NB4 (cell line): ENCODE data around the gene NISCH.

Source experiments
- CTCF ChIP-seq: IDR thresholded peaks from one replicate; pipeline ENCODE4 v1.5.1; 2012; ENCODE audit warnings: low read depth, low read length
- POLR2A ChIP-seq: IDR thresholded peaks from 2 replicates; pipeline ENCODE4 v1.6.1; 2011; ENCODE audit warnings: mild to moderate bottlenecking; ENCODE audit not compliant: insufficient read length; ENCODE audit errors: extremely low read depth

GRCh38 chr3:52504977-52505376 is 49.6 kb downstream of the NISCH start:
- TF ChIP-seq CTCF, result no peak
- TF ChIP-seq POLR2A, result no peak
